Ascending aorta (tissue), 2 donors: Measurements from ENCODE around the gene FAM168A. TPM values are rescaled to one million over a fixed set of nuclear protein-coding genes. Genes with fewer than 3 reads are reported as not detected.

Experiments used
- DNase-seq, 2 donors: peaks; one replicate each; pipeline ENCODE4 v3.0.0-alpha.2; 2019; ENCODE audit warnings: low spot score in 2 of 2
- H3K27ac ChIP-seq, 2 donors: fragments of 200-600 bp; sonication (generic); one replicate each; pipeline ENCODE4 v1.5.1; 2016 to 2017; ENCODE audit warnings: mild to moderate bottlenecking in 1 of 2
- H3K27me3 ChIP-seq: fragments of 200-600 bp; sonication (generic); one replicate; pipeline ENCODE4 v1.5.1; 2017
- H3K36me3 ChIP-seq, 2 donors: fragments of 200-600 bp; sonication (generic); one replicate each; pipeline ENCODE4 v1.5.1; 2016
- H3K4me1 ChIP-seq, 2 donors: fragments of 200-600 bp; sonication (generic); one replicate each; pipeline ENCODE4 v1.5.1; 2016 to 2017; ENCODE audit warnings: mild to moderate bottlenecking in 1 of 2
- H3K4me3 ChIP-seq, 2 donors: fragments of 200-600 bp; sonication (generic); one replicate each; pipeline ENCODE4 v1.5.1; 2016 to 2017; ENCODE audit warnings: mild to moderate bottlenecking in 1 of 2
- H3K9me3 ChIP-seq, 2 donors: fragments of 200-600 bp; sonication (generic); one replicate each; pipeline ENCODE4 v1.5.1; 2016
- intact Hi-C: fragments of 100-400 bp; cut with DNase I; formaldehyde crosslinking; loops from one replicate; pipeline ENCODE4 v1.15.1; 2023
- total RNA-seq: library from RNA; depleted of rRNA; stranded (reverse); fragments of >200 nt; gene quantifications from one replicate; pipeline ENCODE4 v1.1.0, GENCODE V29; 2016
- TF ChIP-seq, protein P1 (sequence below), 3 experiments: fragments of 200-600 bp in 2 of 3; fragments of 450-650 bp in 1 of 3; sonication (generic) in 2 of 3; IDR thresholded peaks; one replicate each; pipeline ENCODE4 v1.5.1; 2016 to 2019; ENCODE audit warnings: antibody characterized with exemption in 3 of 3, mild to moderate bottlenecking in 1 of 3, moderate library complexity in 1 of 3

The FAM168A gene
- total RNA-seq, 1 donor from 2014 or later: 44.1 TPM

DNA sequence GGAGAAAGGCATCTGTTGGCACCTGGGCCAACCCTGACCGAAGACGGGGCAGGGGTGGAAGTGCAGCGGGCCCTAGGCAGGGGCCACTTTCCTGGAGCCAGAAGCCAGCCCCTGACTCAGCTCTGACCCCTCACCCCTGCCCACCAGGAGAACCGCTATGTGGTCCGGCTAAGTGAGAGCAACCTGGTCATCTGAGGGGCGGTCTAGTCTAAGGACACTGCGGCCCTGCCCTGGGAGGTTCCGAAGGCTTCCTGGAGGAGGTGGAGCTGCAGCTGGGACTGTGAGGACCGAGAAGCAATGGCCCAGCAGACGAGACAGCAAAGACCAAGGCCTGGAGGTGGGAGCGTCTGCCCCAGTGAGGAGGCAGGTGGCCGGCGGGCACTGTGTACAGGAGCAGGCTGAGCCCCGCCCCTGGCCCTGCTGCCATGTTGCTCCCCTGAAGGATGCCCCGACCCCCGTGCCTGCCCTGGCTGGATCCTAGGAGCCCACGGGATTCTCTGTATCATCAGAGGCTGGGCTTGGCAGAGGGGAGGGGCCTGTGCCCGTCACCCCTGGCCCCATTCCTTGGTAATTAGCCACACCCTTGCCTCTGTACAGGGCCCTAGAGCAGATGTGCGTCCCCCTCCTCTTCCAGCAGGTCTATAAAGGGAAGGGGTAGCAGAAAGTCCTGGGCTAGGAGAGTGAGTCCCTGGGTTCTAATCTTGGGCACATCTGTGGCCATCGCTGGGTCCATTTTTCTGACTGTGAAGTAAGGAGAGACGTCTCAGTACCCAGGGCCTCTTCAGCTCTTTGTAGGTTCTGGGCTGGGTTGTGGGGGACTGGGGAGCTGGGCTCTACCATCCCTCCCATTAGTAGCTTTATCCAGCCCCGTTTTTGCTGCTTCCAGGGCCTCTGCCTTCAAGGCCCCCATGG is 202.4 kb downstream of the FAM168A start:
- no peak overlapping the region for H3K27ac ChIP-seq
- TF ChIP-seq, protein P1, sequence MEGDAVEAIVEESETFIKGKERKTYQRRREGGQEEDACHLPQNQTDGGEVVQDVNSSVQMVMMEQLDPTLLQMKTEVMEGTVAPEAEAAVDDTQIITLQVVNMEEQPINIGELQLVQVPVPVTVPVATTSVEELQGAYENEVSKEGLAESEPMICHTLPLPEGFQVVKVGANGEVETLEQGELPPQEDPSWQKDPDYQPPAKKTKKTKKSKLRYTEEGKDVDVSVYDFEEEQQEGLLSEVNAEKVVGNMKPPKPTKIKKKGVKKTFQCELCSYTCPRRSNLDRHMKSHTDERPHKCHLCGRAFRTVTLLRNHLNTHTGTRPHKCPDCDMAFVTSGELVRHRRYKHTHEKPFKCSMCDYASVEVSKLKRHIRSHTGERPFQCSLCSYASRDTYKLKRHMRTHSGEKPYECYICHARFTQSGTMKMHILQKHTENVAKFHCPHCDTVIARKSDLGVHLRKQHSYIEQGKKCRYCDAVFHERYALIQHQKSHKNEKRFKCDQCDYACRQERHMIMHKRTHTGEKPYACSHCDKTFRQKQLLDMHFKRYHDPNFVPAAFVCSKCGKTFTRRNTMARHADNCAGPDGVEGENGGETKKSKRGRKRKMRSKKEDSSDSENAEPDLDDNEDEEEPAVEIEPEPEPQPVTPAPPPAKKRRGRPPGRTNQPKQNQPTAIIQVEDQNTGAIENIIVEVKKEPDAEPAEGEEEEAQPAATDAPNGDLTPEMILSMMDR (IDR thresholded peaks at IDR 0.05): no peak
- intact Hi-C loops: no loop called here
- H3K9me3 ChIP-seq: no peaks in the 10 kb centered on the region
- DNase-seq: no peak
- H3K4me1 ChIP-seq: peaks cover 0 to 4% of the 10 kb centered on the region in 2 donors
- no peaks in the 10 kb centered on the region for H3K27me3 ChIP-seq
- H3K4me3 ChIP-seq: no peak overlapping the region
- no peaks in the 10 kb centered on the region for H3K36me3 ChIP-seq

GRCh38 chr11:73394416-73395296 is 203.3 kb downstream of the FAM168A start:
- Histone ChIP-seq H3K4me3 (no peak overlapping the region), H3K27me3 (no peaks in the 10 kb centered on the region), H3K36me3 (no peaks in the 10 kb centered on the region), H3K9me3 (no peaks in the 10 kb centered on the region), H3K4me1 (peaks cover 0 to 4% of the 10 kb centered on the region in 2 donors), H3K27ac (no peak overlapping the region)
- TF ChIP-seq, protein P1 (IDR thresholded peaks at IDR 0.05): no peak
- DNase-seq: no peak
- intact Hi-C loops: no loop called here

DNA sequence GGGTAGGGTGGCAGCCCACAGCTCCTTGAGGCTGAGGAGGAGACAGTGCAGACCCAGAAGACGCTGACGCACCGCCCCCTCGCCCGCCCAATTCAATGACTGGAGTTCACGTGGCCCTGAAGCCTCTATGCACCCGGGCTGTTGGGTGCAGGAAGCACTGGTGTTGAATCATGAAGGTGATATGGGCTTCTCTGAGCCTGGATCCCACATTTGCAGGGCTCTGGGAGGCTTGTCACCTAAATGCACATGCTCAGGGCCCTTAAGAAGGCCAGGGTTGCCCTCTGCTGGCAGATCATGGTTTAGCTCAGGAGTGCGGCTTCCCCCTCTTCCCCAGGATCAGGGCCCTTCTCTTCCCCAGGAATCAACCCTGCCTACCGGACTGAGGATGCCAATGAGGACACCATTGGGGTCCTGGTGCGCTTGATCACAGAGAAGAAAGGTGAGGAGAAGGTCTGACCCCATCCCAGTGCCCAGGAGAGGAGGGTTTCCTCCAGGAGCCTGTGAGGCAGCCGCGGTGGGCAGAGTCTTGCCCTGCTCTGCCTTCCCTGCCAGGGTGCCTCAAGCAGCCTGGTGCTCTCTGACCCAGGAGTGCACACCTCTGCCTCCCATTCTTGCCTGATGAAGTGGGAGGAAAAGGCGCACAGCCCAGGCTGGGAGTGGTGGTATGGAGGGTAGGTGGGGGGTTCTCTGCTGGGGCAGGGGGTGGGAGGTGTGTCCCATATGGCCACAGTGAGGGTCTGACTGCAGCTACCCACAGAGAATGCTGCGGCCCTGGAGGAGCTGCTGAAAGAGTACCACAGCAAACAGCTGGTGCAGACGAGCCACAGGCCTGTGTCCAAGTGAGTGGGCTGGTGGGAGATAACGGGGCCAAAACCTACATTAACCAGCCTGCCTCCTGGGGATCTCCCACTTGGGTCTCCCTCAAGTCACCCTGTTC is 204.2 kb downstream of the FAM168A start:
- H3K27me3 ChIP-seq: no peaks in the 10 kb centered on the region
- no peaks in the 10 kb centered on the region for H3K36me3 ChIP-seq
- H3K27ac ChIP-seq: no peak overlapping the region
- no peaks in the 10 kb centered on the region for H3K9me3 ChIP-seq
- intact Hi-C loops: loop anchor here (1.0 to 2.0 kb wide), 3 partner anchors 17 to 98 kb away; partner anchors contain the start of gene RELT
- DNase-seq: peak in 1 of 2 donors; percentile 88
- H3K4me3 ChIP-seq: no peak overlapping the region
- TF ChIP-seq, protein P1 (IDR thresholded peaks at IDR 0.05): peak; percentile 76 to 83 (median 78)
- no peaks in the 10 kb centered on the region for H3K4me1 ChIP-seq

DNA sequence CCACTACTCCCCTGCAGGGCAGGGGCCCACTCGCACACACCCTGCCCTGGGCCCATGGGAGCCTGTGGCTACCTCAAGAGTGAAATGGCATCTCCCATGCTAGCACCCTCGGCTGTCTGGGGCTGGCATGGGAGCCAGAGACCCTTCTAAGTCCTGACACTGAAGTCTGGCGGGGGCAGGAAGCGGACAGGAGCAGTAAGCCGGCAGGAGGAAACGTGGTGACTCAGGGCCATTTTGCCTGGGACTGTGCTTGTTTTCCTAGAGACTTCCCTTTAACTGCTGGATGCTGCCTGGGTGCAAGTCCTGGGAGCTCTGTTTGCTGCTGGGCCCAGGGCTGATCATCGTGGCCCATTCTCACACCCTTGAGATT is 204.9 kb downstream of the FAM168A start:
- intact Hi-C loops: loop anchor here (1.0 to 2.0 kb wide), 3 partner anchors 16 to 98 kb away; partner anchors contain the start of gene RELT
- H3K4me1 ChIP-seq: no peaks in the 10 kb centered on the region
- TF ChIP-seq, protein P1 (IDR thresholded peaks at IDR 0.05): no peak
- H3K27me3 ChIP-seq: no peaks in the 10 kb centered on the region
- H3K36me3 ChIP-seq: no peaks in the 10 kb centered on the region
- H3K27ac ChIP-seq: no peak overlapping the region
- no peaks in the 10 kb centered on the region for H3K9me3 ChIP-seq
- no peak for DNase-seq
- H3K4me3 ChIP-seq: no peak overlapping the region
